Neural progenitor cell (in vitro differentiated cells): Measurements from ENCODE around the gene SPATA24. TPM values are rescaled to one million over a fixed set of nuclear protein-coding genes. Genes with fewer than 3 reads are reported as not detected.

Source experiments
- DNase-seq: peaks from one replicate; pipeline ENCODE4 v3.0.0-alpha.2; 2016; ENCODE audit warnings: low spot score
- H2AFZ ChIP-seq: fragments of 200-600 bp; sonication (generic); replicated peaks from 2 replicates; pipeline ENCODE4 v1.6.1; 2016; ENCODE audit warnings: antibody characterized with exemption
- H3F3A ChIP-seq: fragments of 200-600 bp; sonication (generic); 2 replicates; pipeline ENCODE4 v1.6.1; 2016; ENCODE audit warnings: antibody characterized with exemption, low read depth
- H3K27ac ChIP-seq: fragments of 200-600 bp; sonication (generic); 2 replicates; pipeline ENCODE4 v1.5.1; 2016; ENCODE audit warnings: mild to moderate bottlenecking
- H3K27me3 ChIP-seq: fragments of 200-600 bp; sonication (generic); 2 replicates; pipeline ENCODE4 v1.6.1; 2016; ENCODE audit warnings: mild to moderate bottlenecking, moderate library complexity
- H3K36me3 ChIP-seq: fragments of 200-600 bp; sonication (generic); 2 replicates; pipeline ENCODE4 v1.5.1; 2016
- H3K4me1 ChIP-seq: fragments of 200-600 bp; sonication (generic); 2 replicates; pipeline ENCODE4 v1.6.1; 2016; ENCODE audit warnings: mixed run types
- H3K4me2 ChIP-seq: fragments of 200-600 bp; sonication (generic); 2 replicates; pipeline ENCODE4 v1.6.1; 2016
- H3K4me3 ChIP-seq: fragments of 200-600 bp; sonication (generic); 2 replicates; pipeline ENCODE4 v1.5.1; 2016
- H3K79me2 ChIP-seq: fragments of 200-600 bp; sonication (generic); 2 replicates; pipeline ENCODE4 v1.6.1; 2016; ENCODE audit warnings: low read depth
- H3K9ac ChIP-seq: fragments of 200-600 bp; sonication (generic); 2 replicates; pipeline ENCODE4 v1.6.1; 2016
- H3K9me3 ChIP-seq: fragments of 200-600 bp; sonication (generic); 2 replicates; pipeline ENCODE4 v1.5.1; 2016; ENCODE audit warnings: low read depth
- H4K20me1 ChIP-seq: fragments of 200-600 bp; sonication (generic); 2 replicates; pipeline ENCODE4 v1.6.1; 2016; ENCODE audit warnings: low read depth
- H3K27ac Mint-ChIP-seq: 3 replicates; pipeline ENCODE4 v1.8.0; 2021; ENCODE audit warnings: mixed read lengths
- H3K27me3 Mint-ChIP-seq: 2 replicates; pipeline ENCODE4 v1.8.0; 2022; ENCODE audit warnings: low read depth, mild to moderate bottlenecking, inconsistent platforms, moderate library complexity, mixed read lengths; ENCODE audit not compliant: insufficient read depth
- H3K36me3 Mint-ChIP-seq: 3 replicates; pipeline ENCODE4 v1.8.0; 2021; ENCODE audit warnings: mixed read lengths
- H3K4me1 Mint-ChIP-seq: 3 replicates; pipeline ENCODE4 v1.8.0; 2021; ENCODE audit warnings: mixed read lengths
- H3K4me3 Mint-ChIP-seq: 3 replicates; pipeline ENCODE4 v1.8.0; 2021; ENCODE audit warnings: mild to moderate bottlenecking, moderate library complexity, mixed read lengths
- H3K9me3 Mint-ChIP-seq: 3 replicates; pipeline ENCODE4 v1.8.0; 2020; ENCODE audit warnings: mixed read lengths
- CTCF ChIP-seq: fragments of 200-600 bp; sonication (generic); IDR thresholded peaks from 2 replicates; pipeline ENCODE4 v1.5.1; 2017; ENCODE audit warnings: antibody characterized with exemption, mild to moderate bottlenecking
- EZH2 ChIP-seq: fragments of 200-600 bp; sonication (generic); IDR thresholded peaks from 2 replicates; pipeline ENCODE4 v1.6.1; 2017; ENCODE audit warnings: antibody characterized with exemption, mild to moderate bottlenecking, moderate library complexity
- EZH2phosphoT487 ChIP-seq: fragments of 200-600 bp; sonication (generic); IDR thresholded peaks from 2 replicates; pipeline ENCODE4 v1.6.1; 2017; ENCODE audit warnings: antibody characterized with exemption
- total RNA-seq: library from RNA; depleted of rRNA; stranded (reverse); fragments of >200 nt; gene quantifications from 2 replicates; pipeline ENCODE4 v1.2.3, GENCODE V29; 2015; ENCODE audit warnings: low replicate concordance

Gene SPATA24
- total RNA-seq, 1 donor from 2014 or later = 15.2 TPM

GRCh38 chr5:139399501-139400121, 4.3 kb downstream of the SPATA24 start:
- peaks cover 28% of the 10 kb centered on the region for H3K4me1 Mint-ChIP-seq
- Histone ChIP-seq H3K4me3 (no peak overlapping the region), H3K27me3 (peaks cover 18% of the 10 kb centered on the region), H3K9me3 (no peaks in the 10 kb centered on the region), H3K79me2 (no peaks in the 10 kb centered on the region), H3K4me2 (no peak overlapping the region), H3K9ac (no peak overlapping the region), H3K4me1 (peaks cover 10% of the 10 kb centered on the region), H3K36me3 (no peaks in the 10 kb centered on the region), H2AFZ (no peak overlapping the region), H3F3A (peaks cover 33% of the 10 kb centered on the region), H3K27ac (no peak overlapping the region), H4K20me1 (no peaks in the 10 kb centered on the region)
- peaks cover 8% of the 10 kb centered on the region for H3K27me3 Mint-ChIP-seq
- DNase-seq = no peak
- H3K4me3 Mint-ChIP-seq = no peak overlapping the region
- peaks cover 15% of the 10 kb centered on the region for H3K36me3 Mint-ChIP-seq
- no peaks in the 10 kb centered on the region for H3K9me3 Mint-ChIP-seq
- TF ChIP-seq EZH2 (no peak), CTCF (no peak), EZH2phosphoT487 (no peak)
- no peak overlapping the region for H3K27ac Mint-ChIP-seq

GRCh38 chr5:139397921-139398320, 6.0 kb downstream of the SPATA24 start:
- Histone ChIP-seq H3K27ac (no peak overlapping the region), H3K9me3 (no peaks in the 10 kb centered on the region), H3K4me2 (no peak overlapping the region), H3K36me3 (no peaks in the 10 kb centered on the region), H3K4me1 (peaks cover 12% of the 10 kb centered on the region), H4K20me1 (no peaks in the 10 kb centered on the region), H3K79me2 (no peaks in the 10 kb centered on the region), H3F3A (peaks cover 19% of the 10 kb centered on the region), H3K4me3 (no peak overlapping the region), H3K27me3 (peaks cover 35% of the 10 kb centered on the region), H2AFZ (no peak overlapping the region), H3K9ac (no peak overlapping the region)
- no peak overlapping the region for H3K4me3 Mint-ChIP-seq
- no peak for TF ChIP-seq EZH2phosphoT487
- H3K36me3 Mint-ChIP-seq = peaks cover 15% of the 10 kb centered on the region
- no peak for DNase-seq
- no peaks in the 10 kb centered on the region for H3K9me3 Mint-ChIP-seq
- H3K27ac Mint-ChIP-seq = no peak overlapping the region
- H3K4me1 Mint-ChIP-seq = peaks cover 14% of the 10 kb centered on the region
- H3K27me3 Mint-ChIP-seq = peaks cover 16% of the 10 kb centered on the region

GRCh38 chr5:139396691-139397090, 7.2 kb downstream of the SPATA24 start:
- Histone ChIP-seq H3K27me3 (peaks cover 47% of the 10 kb centered on the region), H3K9ac (no peak overlapping the region), H3F3A (peaks cover 25% of the 10 kb centered on the region), H3K27ac (no peak overlapping the region), H3K9me3 (no peaks in the 10 kb centered on the region), H2AFZ (no peak overlapping the region), H3K4me2 (no peak overlapping the region), H3K36me3 (no peaks in the 10 kb centered on the region), H3K4me3 (no peak overlapping the region), H3K79me2 (no peaks in the 10 kb centered on the region), H3K4me1 (peaks cover 12% of the 10 kb centered on the region), H4K20me1 (peaks cover 2% of the 10 kb centered on the region)
- no peak overlapping the region for H3K4me3 Mint-ChIP-seq
- peaks cover 9% of the 10 kb centered on the region for H3K4me1 Mint-ChIP-seq
- DNase-seq = no peak
- no peaks in the 10 kb centered on the region for H3K9me3 Mint-ChIP-seq
- no peak for TF ChIP-seq EZH2
- no peak for TF ChIP-seq EZH2phosphoT487
- no peak for TF ChIP-seq CTCF
- H3K27ac Mint-ChIP-seq = no peak overlapping the region
- peaks cover 23% of the 10 kb centered on the region for H3K27me3 Mint-ChIP-seq
- H3K36me3 Mint-ChIP-seq = peaks cover 15% of the 10 kb centered on the region

GRCh38 chr5:139395844-139396640, 7.8 kb downstream of the SPATA24 start:
- Histone ChIP-seq H4K20me1 (peaks cover 4% of the 10 kb centered on the region), H3K9me3 (no peaks in the 10 kb centered on the region), H3K27me3 (peaks cover 51% of the 10 kb centered on the region), H3K27ac (no peak overlapping the region), H3K4me1 (peaks cover 12% of the 10 kb centered on the region), H3K79me2 (no peaks in the 10 kb centered on the region), H3K4me3 (no peak overlapping the region), H3K4me2 (no peak overlapping the region), H2AFZ (no peak overlapping the region), H3K36me3 (no peaks in the 10 kb centered on the region), H3K9ac (no peak overlapping the region), H3F3A (peaks cover 32% of the 10 kb centered on the region)
- Mint-ChIP-seq H3K4me1 (peaks cover 12% of the 10 kb centered on the region), H3K9me3 (no peaks in the 10 kb centered on the region), H3K27me3 (peaks cover 24% of the 10 kb centered on the region), H3K27ac (no peak overlapping the region), H3K4me3 (peak overlapping the region; percentile 6), H3K36me3 (peaks cover 14% of the 10 kb centered on the region)
- no peak for DNase-seq
- TF ChIP-seq CTCF = no peak
- no peak for TF ChIP-seq EZH2
- TF ChIP-seq EZH2phosphoT487 = no peak
